CD8-positive, alpha-beta memory T cell (primary cell): ENCODE data around the gene MAST4. TPM values are rescaled to one million over a fixed set of nuclear protein-coding genes. Genes with fewer than 3 reads are reported as not detected.
A peak's percentile ranks its signal among the peaks of the same experiment; 100 is the strongest.

Experiments used
- CTCF ChIA-PET: fragments of 350-600 bp; sonication (Branson Sonifier 250); formaldehyde crosslinking; loops from one replicate; lab custom pipeline; 2021; ENCODE audit warnings: antibody characterized with exemption; lab: Charles Lee
- POLR2A ChIA-PET: fragments of 350-600 bp; sonication (Branson Sonifier 250); formaldehyde crosslinking; loops from one replicate; lab custom pipeline; 2021; ENCODE audit warnings: antibody characterized with exemption; lab: Charles Lee
- DNase-seq, 5 donors: peaks; one replicate each; pipeline versions ENCODE4 v3.0.0 to v3.0.0-alpha.2; 2020 to 2022; ENCODE audit warnings: mixed read lengths in 1 of 5
- H3K27ac ChIP-seq: one replicate; pipeline ENCODE4 v1.7.0; 2013; ENCODE audit warnings: low read depth, mild to moderate bottlenecking, low read length, moderate library complexity
- H3K27me3 ChIP-seq: 2 replicates; pipeline ENCODE4 v1.7.0; 2013; ENCODE audit warnings: low read length, mild to moderate bottlenecking; ENCODE audit not compliant: insufficient read depth, poor library complexity, severe bottlenecking
- H3K36me3 ChIP-seq: 2 replicates; pipeline ENCODE4 v1.7.0; 2013; ENCODE audit warnings: mild to moderate bottlenecking, low read length, moderate library complexity; ENCODE audit not compliant: insufficient read depth
- H3K4me1 ChIP-seq: 2 replicates; pipeline ENCODE4 v1.7.0; 2013; ENCODE audit warnings: mild to moderate bottlenecking, low read length, moderate library complexity; ENCODE audit not compliant: insufficient read depth
- H3K4me3 ChIP-seq: 2 replicates; pipeline ENCODE4 v1.7.0; 2013; ENCODE audit warnings: mild to moderate bottlenecking, low read length
- H3K9me3 ChIP-seq: 2 replicates; pipeline ENCODE4 v1.7.0; 2013; ENCODE audit warnings: mild to moderate bottlenecking, low read length
- H3K27ac Mint-ChIP-seq, 8 donors: one replicate each; pipeline ENCODE4 v1.8.0; 2020 to 2021; ENCODE audit warnings: mixed read lengths in 8 of 8, mild to moderate bottlenecking in 6 of 8, inconsistent platforms in 3 of 8, moderate library complexity in 3 of 8
- H3K27me3 Mint-ChIP-seq, 2 donors: one replicate each; pipeline ENCODE4 v1.8.0; 2020 to 2021; ENCODE audit warnings: mixed read lengths in 2 of 2, mild to moderate bottlenecking in 1 of 2, moderate library complexity in 1 of 2
- H3K36me3 Mint-ChIP-seq, 3 donors: one replicate each; pipeline ENCODE4 v1.8.0; 2020 to 2021; ENCODE audit warnings: mixed read lengths in 3 of 3, inconsistent platforms in 1 of 3, mild to moderate bottlenecking in 1 of 3
- H3K4me1 Mint-ChIP-seq, 3 donors: one replicate each; pipeline ENCODE4 v1.8.0; 2020 to 2021; ENCODE audit warnings: mixed read lengths in 3 of 3, inconsistent platforms in 1 of 3, mild to moderate bottlenecking in 1 of 3
- H3K4me3 Mint-ChIP-seq, 7 donors: one replicate each; pipeline ENCODE4 v1.8.0; 2020 to 2021; ENCODE audit warnings: mixed read lengths in 7 of 7, mild to moderate bottlenecking in 6 of 7, moderate library complexity in 4 of 7, inconsistent platforms in 2 of 7
- H3K9me3 Mint-ChIP-seq, 5 donors: one replicate each; pipeline ENCODE4 v1.8.0; 2020 to 2022; ENCODE audit warnings: mixed read lengths in 5 of 5, mild to moderate bottlenecking in 3 of 5, moderate library complexity in 2 of 5, inconsistent platforms in 1 of 5
- polyA plus RNA-seq: library from polyadenylated mRNA; unstranded; fragments of 300-500 nt; fragmentation: Illumina TruSeq; gene quantifications from one replicate; pipeline ENCODE4 v1.2.3, GENCODE V29; 2021
- total RNA-seq, 2 experiments: library from RNA; stranded (reverse); gene quantifications; one replicate each; pipeline ENCODE4 v1.2.3, GENCODE V29; 2021

The MAST4 gene
- total and polyA plus RNA-seq, 3 experiments from 2014 or later: 5.0 to 7.2 (median 6.5) TPM

GRCh38 chr5:67195406-67196275, 599.4 kb downstream of the MAST4 start:
- ChIA-PET POLR2A (no interaction called here), CTCF (interaction anchor here (1.0 kb wide), 1 partner anchor 29 kb away, joined by 3 read pairs; no protein-coding TSS in a partner anchor)
- Histone ChIP-seq H3K27ac (no peak overlapping the region), H3K9me3 (no peaks in the 10 kb centered on the region), H3K27me3 (no peaks in the 10 kb centered on the region), H3K36me3 (no peaks in the 10 kb centered on the region), H3K4me3 (no peak overlapping the region), H3K4me1 (peaks cover 7% of the 10 kb centered on the region)
- Mint-ChIP-seq H3K4me1 (peaks cover 19 to 40% (median 35%) of the 10 kb centered on the region in 3 donors), H3K27me3 (no peaks in the 10 kb centered on the region), H3K9me3 (peaks cover 0 to 4% (median 0%) of the 10 kb centered on the region in 5 donors), H3K36me3 (peaks cover 0 to 31% (median 3%) of the 10 kb centered on the region in 3 donors), H3K4me3 (no peak overlapping the region), H3K27ac (peak overlapping the region in 2 of 8 donors; percentile 37 to 61)
- DNase-seq: no peak

- no peak within 1 kb of the TSS for H3K4me3 Mint-ChIP-seq
- Histone ChIP-seq H3K27ac (no peak within 1 kb of the TSS), H3K27me3 (no peaks in the 10 kb centered on the region), H3K4me3 (no peak within 1 kb of the TSS), H3K4me1 (peaks cover 9% of the 10 kb centered on the region), H3K36me3 (no peaks in the 10 kb centered on the region), H3K9me3 (no peaks in the 10 kb centered on the region)
- ChIA-PET POLR2A (no interaction called here), CTCF (interaction anchor here (1.0 to 1.5 kb wide), 3 partner anchors 12 to 40 kb away, joined by 3 to 4 read pairs (median 4); no protein-coding TSS in a partner anchor)
- H3K9me3 Mint-ChIP-seq: peaks cover 0 to 4% (median 3%) of the 10 kb centered on the region in 5 donors
- peaks cover 0 to 34% (median 4%) of the 10 kb centered on the region in 3 donors for H3K36me3 Mint-ChIP-seq
- DNase-seq: no peak
- H3K27me3 Mint-ChIP-seq: no peaks in the 10 kb centered on the region
- H3K4me1 Mint-ChIP-seq: peaks cover 25 to 49% (median 44%) of the 10 kb centered on the region in 3 donors
- H3K27ac Mint-ChIP-seq: peak within 1 kb of the TSS in 2 of 8 donors; percentile 37 to 61
Observed at GRCh38 chr5:67196537-67197059, 600.4 kb downstream of the MAST4 start, which contains the start of gene CD180. Gene CD180 (minus strand): TSS chr5:67196799. CDS start chr5:67196641, 158 bp downstream.

GRCh38 chr5:67197536-67197935, 601.3 kb downstream of the MAST4 start:
- peaks cover 18% of the 10 kb centered on the region for H3K4me1 ChIP-seq
- DNase-seq: no peak
- ChIA-PET POLR2A (no interaction called here), CTCF (interaction anchor here (1.3 to 1.5 kb wide), 2 partner anchors 11 to 40 kb away, joined by 4 read pairs; no protein-coding TSS in a partner anchor)
- H3K4me3 Mint-ChIP-seq: no peak overlapping the region
- H3K4me1 Mint-ChIP-seq: peaks cover 29 to 57% (median 52%) of the 10 kb centered on the region in 3 donors
- no peak overlapping the region for H3K27ac Mint-ChIP-seq
- H3K9me3 Mint-ChIP-seq: peaks cover 0 to 4% (median 3%) of the 10 kb centered on the region in 5 donors
- H3K36me3 Mint-ChIP-seq: peaks cover 0 to 31% (median 4%) of the 10 kb centered on the region in 3 donors
- H3K4me3 ChIP-seq: no peak overlapping the region
- H3K9me3 ChIP-seq: no peaks in the 10 kb centered on the region
- no peaks in the 10 kb centered on the region for H3K27me3 Mint-ChIP-seq
- H3K36me3 ChIP-seq: no peaks in the 10 kb centered on the region
- no peaks in the 10 kb centered on the region for H3K27me3 ChIP-seq
- H3K27ac ChIP-seq: no peak overlapping the region

GRCh38 chr5:67198917-67199316, 602.7 kb downstream of the MAST4 start:
- CTCF ChIA-PET: interaction anchor here (1.6 to 14.5 kb wide), 2 partner anchors 10 to 36 kb away, joined by 4 to 342 read pairs; no protein-coding TSS in a partner anchor
- peaks cover 0 to 31% (median 4%) of the 10 kb centered on the region in 3 donors for H3K36me3 Mint-ChIP-seq
- Histone ChIP-seq H3K27ac (no peak overlapping the region), H3K27me3 (no peaks in the 10 kb centered on the region), H3K9me3 (no peaks in the 10 kb centered on the region), H3K4me1 (peaks cover 26% of the 10 kb centered on the region), H3K36me3 (no peaks in the 10 kb centered on the region), H3K4me3 (no peak overlapping the region)
- peaks cover 0 to 4% (median 3%) of the 10 kb centered on the region in 5 donors for H3K9me3 Mint-ChIP-seq
- POLR2A ChIA-PET: interaction anchor here (0.6 kb wide), 1 partner anchor 1055 kb away, joined by 3 read pairs; no protein-coding TSS in a partner anchor
- no peak overlapping the region for H3K4me3 Mint-ChIP-seq
- H3K27ac Mint-ChIP-seq: peak overlapping the region in 1 of 8 donors; percentile 61
- no peaks in the 10 kb centered on the region for H3K27me3 Mint-ChIP-seq
- no peak for DNase-seq
- H3K4me1 Mint-ChIP-seq: peaks cover 38 to 66% (median 64%) of the 10 kb centered on the region in 3 donors

- peaks cover 47 to 71% (median 68%) of the 10 kb centered on the region in 3 donors for H3K4me1 Mint-ChIP-seq
- H3K4me3 Mint-ChIP-seq: peak overlapping the region in 1 of 7 donors; percentile 15
- no peaks in the 10 kb centered on the region for H3K27me3 Mint-ChIP-seq
- H3K4me3 ChIP-seq: no peak overlapping the region
- peaks cover 0 to 4% (median 3%) of the 10 kb centered on the region in 5 donors for H3K9me3 Mint-ChIP-seq
- H3K27ac ChIP-seq: no peak overlapping the region
- peaks cover 0 to 25% (median 4%) of the 10 kb centered on the region in 3 donors for H3K36me3 Mint-ChIP-seq
- H3K27ac Mint-ChIP-seq: peak overlapping the region in 2 of 8 donors; percentile 14 to 48
- no peaks in the 10 kb centered on the region for H3K36me3 ChIP-seq
- H3K4me1 ChIP-seq: peaks cover 36% of the 10 kb centered on the region
- no peaks in the 10 kb centered on the region for H3K27me3 ChIP-seq
- ChIA-PET CTCF (interaction anchor here (1.2 to 14.5 kb wide), 3 partner anchors 8 to 37 kb away, joined by 3 to 342 read pairs (median 4); no protein-coding TSS in a partner anchor), POLR2A (no interaction called here)
- H3K9me3 ChIP-seq: no peaks in the 10 kb centered on the region
- DNase-seq: no peak
Observed at GRCh38 chr5:67199859-67200258, 603.7 kb downstream of the MAST4 start.

- CTCF ChIA-PET: interaction anchor here (14.5 kb wide), 1 partner anchor 38 kb away, joined by 342 read pairs; no protein-coding TSS in a partner anchor
- H3K4me3 Mint-ChIP-seq: no peak overlapping the region
- DNase-seq: no peak
- H3K9me3 Mint-ChIP-seq: peaks cover 0 to 4% (median 3%) of the 10 kb centered on the region in 5 donors
- Histone ChIP-seq H3K4me1 (peaks cover 47% of the 10 kb centered on the region), H3K27ac (no peak overlapping the region), H3K4me3 (no peak overlapping the region), H3K9me3 (no peaks in the 10 kb centered on the region), H3K27me3 (no peaks in the 10 kb centered on the region), H3K36me3 (no peaks in the 10 kb centered on the region)
- H3K27ac Mint-ChIP-seq: peak overlapping the region in 7 of 8 donors; percentile 11 to 90 (median 63)
- H3K36me3 Mint-ChIP-seq: peaks cover 0 to 24% (median 4%) of the 10 kb centered on the region in 3 donors
- H3K27me3 Mint-ChIP-seq: no peaks in the 10 kb centered on the region
- peaks cover 56 to 82% (median 79%) of the 10 kb centered on the region in 3 donors for H3K4me1 Mint-ChIP-seq
- POLR2A ChIA-PET: no interaction called here
Observed at GRCh38 chr5:67200809-67201562, 604.8 kb downstream of the MAST4 start.

- ChIA-PET POLR2A (interaction anchor here (0.7 kb wide), 1 partner anchor 36 kb away, joined by 3 read pairs; no protein-coding TSS in a partner anchor), CTCF (interaction anchor here (14.5 kb wide), 1 partner anchor 39 kb away, joined by 342 read pairs; no protein-coding TSS in a partner anchor)
- Histone ChIP-seq H3K4me3 (no peak overlapping the region), H3K27ac (no peak overlapping the region), H3K27me3 (no peaks in the 10 kb centered on the region), H3K4me1 (peaks cover 55% of the 10 kb centered on the region), H3K9me3 (no peaks in the 10 kb centered on the region), H3K36me3 (no peaks in the 10 kb centered on the region)
- Mint-ChIP-seq H3K4me1 (peaks cover 66 to 93% (median 85%) of the 10 kb centered on the region in 3 donors), H3K4me3 (no peak overlapping the region), H3K27me3 (no peaks in the 10 kb centered on the region), H3K9me3 (peaks cover 0 to 4% (median 3%) of the 10 kb centered on the region in 5 donors), H3K36me3 (peaks cover 0 to 24% (median 4%) of the 10 kb centered on the region in 3 donors), H3K27ac (peak overlapping the region in 4 of 8 donors; percentile 40 to 71 (median 56))
- no peak for DNase-seq
Observed at GRCh38 chr5:67201897-67202549, 605.8 kb downstream of the MAST4 start.
